Activated T-cell treated with anti-CD3 and anti-CD28 coated beads, Interleukin-2, amount 50 U/mL, for 24 hours (primary cell): ENCODE measurements around the gene TPSD1.
"Not testable (repeated sequence)": the region's sequence is repeated elsewhere in the genome, so short reads cannot be mapped to it uniquely, and the experiment has no call there.

ENCODE experiments used
- DNase-seq: peaks from one replicate; pipeline ENCODE4 v3.0.0-alpha.2; 2020
- H3K27ac Mint-ChIP-seq: 2 replicates; pipeline ENCODE4 v1.8.0; 2020; ENCODE audit warnings: mild to moderate bottlenecking, mixed read lengths
- H3K27me3 Mint-ChIP-seq: 2 replicates; pipeline ENCODE4 v1.8.0; 2020; ENCODE audit warnings: mixed read lengths
- H3K36me3 Mint-ChIP-seq: 2 replicates; pipeline ENCODE4 v1.8.0; 2020; ENCODE audit warnings: low read depth, mixed read lengths
- H3K4me1 Mint-ChIP-seq: 2 replicates; pipeline ENCODE4 v1.8.0; 2020; ENCODE audit warnings: low read depth, mixed read lengths
- H3K4me3 Mint-ChIP-seq: 2 replicates; pipeline ENCODE4 v1.8.0; 2020; ENCODE audit warnings: mild to moderate bottlenecking, moderate library complexity, mixed read lengths
- H3K9me3 Mint-ChIP-seq: 2 replicates; pipeline ENCODE4 v1.8.0; 2020; ENCODE audit warnings: mixed read lengths

Gene TPSD1

DNA sequence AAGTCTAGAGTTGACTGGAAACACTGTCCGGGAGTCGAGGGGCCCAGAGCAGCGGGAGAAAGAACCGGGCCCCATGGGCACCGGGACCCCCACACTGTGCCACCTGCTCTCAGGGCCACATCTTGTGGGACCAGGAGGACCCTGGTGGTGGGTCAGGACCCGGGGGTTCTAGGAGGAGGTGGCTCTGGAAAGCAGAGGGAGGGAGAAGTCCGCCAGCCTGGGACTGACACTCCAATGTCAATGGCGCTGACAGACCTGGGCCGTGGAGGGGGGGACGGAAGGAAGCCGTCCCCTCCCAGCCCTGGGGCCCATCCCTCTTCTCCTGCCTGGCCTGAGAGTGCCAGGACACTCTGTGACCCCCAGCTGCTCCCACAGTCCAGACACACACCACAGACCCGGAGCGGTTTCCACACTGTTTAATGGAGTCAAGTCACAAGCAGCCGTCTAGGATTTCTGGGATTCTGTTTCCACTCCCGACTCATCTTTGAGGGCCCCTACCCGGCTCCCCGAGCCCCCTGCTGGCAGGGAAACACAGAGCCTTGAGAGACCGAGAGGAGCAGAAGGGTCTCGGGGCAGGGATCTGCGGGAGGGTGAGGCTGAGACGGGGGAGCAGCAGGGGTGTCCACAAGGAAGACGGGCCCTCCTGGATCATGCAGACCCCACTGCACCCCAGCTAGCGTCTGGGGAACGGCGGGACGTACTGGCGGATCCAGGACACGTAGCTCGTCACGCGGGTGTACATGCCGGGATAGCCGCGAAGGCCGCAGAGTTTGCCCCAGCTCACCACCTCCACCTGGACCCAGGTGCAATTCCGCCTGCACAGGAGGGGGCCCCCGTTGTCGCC lies 30.0 kb downstream of the TPSD1 start:
- Mint-ChIP-seq H3K27ac (no peak overlapping the region), H3K9me3 (no peaks in the 10 kb centered on the region), H3K4me1 (peaks cover 2% of the 10 kb centered on the region), H3K4me3 (no peak overlapping the region), H3K27me3 (peaks cover 39% of the 10 kb centered on the region), H3K36me3 (no peaks in the 10 kb centered on the region)
- DNase-seq, result no peak

DNA sequence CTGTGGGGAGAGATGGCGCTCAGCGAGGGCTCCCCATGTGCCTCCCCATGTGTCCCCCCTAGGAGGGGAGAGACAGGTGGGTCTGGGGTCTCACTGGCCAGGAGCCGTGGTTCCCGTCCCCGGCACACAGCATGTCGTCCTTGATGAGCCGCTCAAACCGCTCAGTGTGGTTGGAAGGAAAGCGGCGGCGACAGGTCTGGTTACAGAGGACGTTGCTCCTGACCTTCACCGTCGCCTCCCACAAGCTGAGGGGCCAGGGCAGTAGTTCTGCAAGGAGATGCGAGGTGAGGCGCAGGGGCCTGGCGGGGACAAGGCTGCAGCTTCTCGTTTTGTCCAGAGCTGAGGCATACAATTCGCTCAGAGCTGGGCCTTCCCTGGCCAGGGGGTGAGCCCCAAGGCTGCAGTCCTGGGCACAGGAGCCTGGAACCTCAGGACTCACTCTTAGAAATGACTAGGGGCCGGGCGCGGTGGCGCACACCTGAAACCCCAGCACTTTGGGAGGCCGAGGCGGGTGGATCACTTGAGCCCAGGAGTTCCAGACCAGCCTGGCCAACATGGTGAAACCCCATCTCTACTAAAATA lies 30.7 kb downstream of the TPSD1 start:
- Mint-ChIP-seq H3K9me3 (no peaks in the 10 kb centered on the region), H3K4me3 (no peak overlapping the region), H3K27me3 (peaks cover 46% of the 10 kb centered on the region), H3K27ac (no peak overlapping the region), H3K36me3 (no peaks in the 10 kb centered on the region), H3K4me1 (peaks cover 2% of the 10 kb centered on the region)
- no peak for DNase-seq

DNA sequence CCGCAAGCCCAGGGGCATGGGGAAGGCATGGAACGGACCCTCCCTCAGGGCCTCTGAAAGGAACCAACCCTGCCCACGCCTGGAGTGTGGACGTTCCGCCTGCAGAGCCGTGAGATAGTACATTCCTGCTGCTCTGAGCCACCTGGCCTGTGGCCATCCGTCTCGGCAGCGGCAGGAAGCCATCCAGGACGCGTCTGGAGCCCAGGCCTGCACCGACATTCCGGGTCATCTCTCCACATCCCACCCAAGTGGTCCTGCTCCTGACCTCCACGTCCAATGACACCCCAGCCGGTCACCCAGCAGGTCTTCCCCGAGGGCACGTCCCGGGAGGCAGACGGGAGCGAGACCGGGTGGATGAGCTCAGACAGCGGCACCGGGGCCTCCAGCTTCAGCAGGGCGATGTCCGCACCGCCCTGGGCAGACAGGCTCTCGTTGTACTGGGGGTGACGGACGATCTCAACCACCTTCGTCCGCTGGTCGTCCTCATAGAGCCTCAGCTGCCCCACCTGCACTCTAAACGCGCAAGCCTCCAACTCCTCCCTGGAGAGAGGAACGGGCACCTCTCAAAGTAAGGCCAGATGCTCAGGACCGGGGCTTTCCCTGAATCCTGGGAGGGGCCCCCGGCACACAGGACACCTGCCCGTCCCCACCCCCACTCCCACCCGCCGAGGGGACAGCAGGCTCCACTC lies 32.3 kb downstream of the TPSD1 start:
- Mint-ChIP-seq H3K27ac (no peak overlapping the region), H3K36me3 (no peaks in the 10 kb centered on the region), H3K9me3 (no peaks in the 10 kb centered on the region), H3K4me1 (peaks cover 2% of the 10 kb centered on the region), H3K4me3 (no peak overlapping the region), H3K27me3 (peaks cover 55% of the 10 kb centered on the region)
- DNase-seq, result no peak

DNA sequence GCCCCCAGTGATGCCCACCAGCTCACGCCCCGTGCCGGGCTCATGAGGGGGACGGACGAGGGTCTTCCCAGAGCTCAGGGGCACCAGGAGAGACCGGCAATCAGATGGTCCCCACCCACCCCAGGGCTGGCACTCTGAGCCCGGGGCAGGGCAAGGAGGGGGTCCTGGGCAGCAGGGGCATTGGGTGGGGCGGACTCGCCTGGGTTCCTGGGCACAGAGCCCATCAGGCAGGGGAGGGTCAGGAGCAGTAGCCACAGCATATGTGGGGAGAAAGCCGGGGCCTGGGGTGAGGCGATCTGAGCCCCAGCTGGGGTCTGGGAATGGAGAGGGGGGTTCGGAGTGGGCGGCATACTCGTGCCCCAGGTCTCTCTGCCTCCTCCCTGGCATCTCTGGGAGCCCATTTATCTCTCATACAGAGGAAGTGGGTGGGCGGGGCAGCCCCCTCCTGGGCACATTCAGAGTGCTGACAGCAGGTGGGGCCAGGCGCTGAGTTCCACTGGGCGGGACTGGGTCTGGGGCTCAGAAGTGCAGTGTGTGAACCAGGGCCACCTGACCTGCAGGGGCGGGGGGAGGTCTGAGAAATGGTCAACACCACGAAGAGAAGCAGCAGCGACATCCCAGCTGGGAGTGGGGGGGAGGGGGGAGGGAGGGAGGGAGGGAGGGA lies 33.1 kb downstream of the TPSD1 start:
- Mint-ChIP-seq H3K27me3 (peaks cover 58% of the 10 kb centered on the region), H3K27ac (no peak overlapping the region), H3K9me3 (no peaks in the 10 kb centered on the region), H3K36me3 (no peaks in the 10 kb centered on the region), H3K4me3 (no peak overlapping the region), H3K4me1 (peaks cover 2% of the 10 kb centered on the region)
- no peak for DNase-seq

DNA sequence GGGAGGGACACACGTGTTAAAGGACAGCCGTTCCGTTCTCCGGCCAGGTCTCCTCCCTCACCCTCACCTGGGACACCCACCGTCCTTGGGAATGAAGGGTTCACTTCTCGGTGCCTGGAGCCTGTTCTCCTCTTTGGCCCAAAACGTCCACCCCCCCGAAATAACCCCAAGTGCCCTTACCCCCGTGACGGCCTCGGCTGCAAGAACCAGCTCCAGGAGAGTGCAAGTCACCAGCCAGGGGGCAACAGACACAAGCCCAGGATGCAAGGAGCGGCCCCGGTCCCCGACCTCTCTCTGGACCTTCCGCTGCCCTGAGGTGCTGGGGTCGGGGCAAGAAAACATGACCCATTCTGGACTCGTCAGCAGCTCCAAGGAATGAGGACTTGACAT lies 33.6 kb downstream of the TPSD1 start:
- peaks cover 63% of the 10 kb centered on the region for H3K27me3 Mint-ChIP-seq
- no peaks in the 10 kb centered on the region for H3K36me3 Mint-ChIP-seq
- no peaks in the 10 kb centered on the region for H3K9me3 Mint-ChIP-seq
- H3K4me3 Mint-ChIP-seq, result no peak overlapping the region
- H3K4me1 Mint-ChIP-seq, result peaks cover 2% of the 10 kb centered on the region
- H3K27ac Mint-ChIP-seq, result no peak overlapping the region
- DNase-seq, result no peak

DNA sequence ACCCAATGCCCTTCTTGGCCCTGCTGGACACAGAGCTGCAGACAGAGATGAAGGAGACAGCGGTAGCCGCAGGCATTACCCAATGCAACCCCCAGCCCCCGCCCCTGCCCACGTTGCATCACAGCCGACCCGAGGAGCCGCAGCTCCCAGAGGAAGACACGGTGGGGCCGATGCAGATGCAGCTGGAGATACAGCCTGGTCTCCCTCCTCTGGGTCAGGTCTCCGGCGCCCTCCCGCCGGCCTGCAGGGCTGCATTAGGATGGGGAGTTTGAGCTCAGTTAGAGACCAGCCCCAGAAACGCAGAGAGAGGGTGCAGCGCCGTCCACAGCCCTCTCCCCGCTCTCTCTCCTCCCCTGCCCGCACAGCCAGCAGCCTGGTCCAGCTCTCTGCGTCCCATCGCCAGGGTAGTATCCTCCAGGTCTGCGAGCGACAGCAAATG lies 34.2 kb downstream of the TPSD1 start:
- no peak overlapping the region for H3K27ac Mint-ChIP-seq
- no peak for DNase-seq
- H3K27me3 Mint-ChIP-seq, result peaks cover 64% of the 10 kb centered on the region
- H3K4me1 Mint-ChIP-seq, result peaks cover 2% of the 10 kb centered on the region
- no peak overlapping the region for H3K4me3 Mint-ChIP-seq
- no peaks in the 10 kb centered on the region for H3K9me3 Mint-ChIP-seq
- no peaks in the 10 kb centered on the region for H3K36me3 Mint-ChIP-seq

DNA sequence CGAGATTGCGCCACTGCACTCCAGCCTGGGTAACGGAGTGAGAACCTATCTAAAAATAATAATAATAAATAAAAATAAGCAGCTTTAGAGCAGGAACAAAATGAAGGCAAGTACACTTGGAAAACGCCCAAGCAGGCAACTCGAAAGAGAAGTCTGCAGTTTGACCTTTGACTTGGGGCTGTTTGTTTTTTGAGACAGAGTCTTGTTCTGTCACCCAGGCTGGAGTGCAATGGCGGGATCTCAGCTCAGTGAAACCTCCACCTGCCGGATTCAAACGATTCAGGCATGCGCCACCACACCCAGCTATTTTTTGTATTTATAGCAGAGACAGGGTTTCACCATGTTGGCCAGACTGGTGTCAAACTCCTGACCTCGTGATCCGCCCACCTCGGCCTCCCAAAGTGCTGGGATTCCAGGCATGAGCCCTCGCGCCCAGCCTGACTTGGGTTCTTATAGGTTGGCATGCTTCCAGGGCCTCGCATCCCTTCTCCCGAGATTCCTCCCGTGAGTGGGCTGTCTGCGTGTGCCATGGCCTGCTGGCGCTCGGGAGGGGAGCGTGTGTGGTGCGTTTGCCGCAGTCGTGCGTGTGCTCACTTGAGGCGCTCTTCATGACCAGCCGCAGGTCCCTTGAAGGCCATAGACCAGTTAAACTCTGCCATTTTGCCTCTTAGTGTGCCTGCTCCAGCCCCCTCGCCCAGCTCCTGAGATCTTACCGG lies 35.1 kb downstream of the TPSD1 start:
- Mint-ChIP-seq H3K36me3 (no peaks in the 10 kb centered on the region), H3K9me3 (no peaks in the 10 kb centered on the region), H3K27me3 (peaks cover 65% of the 10 kb centered on the region), H3K4me3 (no peak overlapping the region), H3K27ac (no peak overlapping the region), H3K4me1 (peaks cover 2% of the 10 kb centered on the region)
- no peak for DNase-seq

DNA sequence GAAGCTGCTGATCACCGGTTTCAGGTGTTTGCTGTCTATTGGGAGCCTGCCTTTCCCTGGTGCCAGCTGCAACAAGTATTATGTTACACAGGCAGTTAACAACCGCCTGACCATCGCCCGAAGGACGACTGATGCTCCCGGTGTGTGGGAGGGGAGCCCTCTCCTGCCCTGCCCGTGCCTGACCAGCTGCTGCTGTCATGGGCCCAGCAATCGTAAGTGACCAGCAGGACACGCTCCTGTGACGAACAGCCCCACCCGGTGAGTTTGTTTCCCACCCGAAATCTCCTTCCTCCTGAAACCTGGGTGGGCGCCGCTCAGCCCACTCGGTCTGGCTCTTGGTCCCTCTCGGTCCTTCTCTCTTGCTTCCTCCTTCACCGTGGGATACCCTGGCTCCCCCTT lies 35.7 kb downstream of the TPSD1 start:
- no peak overlapping the region for H3K4me3 Mint-ChIP-seq
- DNase-seq, result no peak
- H3K4me1 Mint-ChIP-seq, result peaks cover 2% of the 10 kb centered on the region
- H3K27me3 Mint-ChIP-seq, result peaks cover 60% of the 10 kb centered on the region
- no peaks in the 10 kb centered on the region for H3K36me3 Mint-ChIP-seq
- no peak overlapping the region for H3K27ac Mint-ChIP-seq
- no peaks in the 10 kb centered on the region for H3K9me3 Mint-ChIP-seq

DNA sequence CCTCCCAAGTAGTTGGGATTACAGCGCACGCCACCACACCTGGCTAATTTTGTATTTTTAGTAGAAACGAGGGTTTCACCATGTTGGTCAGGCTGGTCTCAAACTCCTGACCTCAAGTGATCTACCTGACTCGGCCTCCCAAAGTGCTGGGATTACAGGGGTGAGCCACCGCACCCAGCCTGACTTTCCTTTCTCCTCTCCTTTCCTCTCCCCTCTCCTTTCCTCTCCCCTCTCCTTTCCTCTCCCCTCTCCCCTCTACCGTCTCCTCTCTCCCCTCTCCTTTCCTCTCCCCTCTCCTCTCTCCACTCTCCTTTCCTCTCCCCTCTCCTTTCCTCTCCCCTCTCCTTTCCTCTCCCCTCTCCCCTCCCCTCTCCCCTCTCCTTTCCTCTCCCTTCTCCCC lies 36.3 kb downstream of the TPSD1 start:
- not testable (repeated sequence) for H3K4me3 Mint-ChIP-seq, H3K9me3 Mint-ChIP-seq, DNase-seq, H3K4me1 Mint-ChIP-seq, H3K27ac Mint-ChIP-seq, H3K36me3 Mint-ChIP-seq
- H3K27me3 Mint-ChIP-seq, result peaks cover 65% of the 10 kb centered on the region

DNA sequence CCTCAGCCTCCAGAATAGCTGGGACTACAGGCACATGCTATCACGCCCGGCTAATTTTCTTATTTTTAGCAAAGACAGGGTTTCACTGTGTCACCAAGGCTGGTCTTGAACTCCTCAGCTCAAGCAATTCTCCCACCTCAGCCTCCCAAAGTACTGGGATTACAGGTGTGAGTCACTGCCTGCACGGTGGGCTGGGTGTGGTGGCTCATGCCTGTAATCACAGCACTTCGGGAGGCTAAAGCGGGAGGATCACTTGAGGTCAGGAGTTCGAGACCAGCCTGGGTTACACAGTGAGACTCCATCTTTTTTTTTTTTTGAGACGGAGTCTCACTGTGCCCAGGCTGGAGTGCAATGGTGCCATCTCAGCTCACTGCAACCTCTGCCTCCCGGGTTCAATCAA lies 36.9 kb downstream of the TPSD1 start:
- not testable (repeated sequence) for H3K9me3 Mint-ChIP-seq, H3K4me3 Mint-ChIP-seq, H3K4me1 Mint-ChIP-seq, H3K36me3 Mint-ChIP-seq, DNase-seq, H3K27ac Mint-ChIP-seq
- H3K27me3 Mint-ChIP-seq, result peaks cover 63% of the 10 kb centered on the region

DNA sequence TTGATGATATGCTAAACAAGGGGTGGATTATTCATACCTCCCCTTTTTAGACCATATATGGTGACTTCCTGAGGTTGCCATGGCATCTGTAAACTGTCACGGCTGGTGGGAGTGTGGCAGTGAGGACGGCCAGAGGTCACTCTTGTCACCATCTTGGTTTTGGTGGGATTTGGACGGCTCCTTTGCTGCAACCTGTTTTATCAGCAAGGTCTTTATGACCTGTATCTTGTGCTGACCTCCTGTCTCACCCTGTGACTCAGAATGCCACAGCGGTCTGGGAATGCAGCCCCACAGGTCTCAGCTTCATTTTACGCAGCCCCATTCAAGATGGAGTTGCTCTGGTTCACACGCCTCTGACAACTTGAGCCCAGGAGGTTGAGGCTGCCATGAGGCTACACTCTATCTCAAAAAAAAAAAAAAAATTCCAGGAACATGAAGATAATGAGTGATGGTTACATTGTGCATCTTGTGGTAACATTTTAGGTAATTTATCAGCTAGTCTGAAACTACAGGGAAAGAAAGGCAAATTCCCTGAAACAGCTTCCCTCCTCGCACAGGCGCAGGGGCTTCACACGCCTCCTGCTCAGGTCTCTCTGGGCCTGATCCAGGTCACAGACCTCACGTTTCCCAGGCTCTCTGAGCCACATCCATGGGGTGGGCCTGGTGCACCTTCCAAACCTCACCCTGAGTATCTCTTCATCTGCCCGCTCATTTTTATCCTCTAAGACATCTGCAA lies 38.2 kb downstream of the TPSD1 start:
- Mint-ChIP-seq H3K4me1 (peaks cover 9% of the 10 kb centered on the region), H3K27ac (no peak overlapping the region), H3K9me3 (no peaks in the 10 kb centered on the region), H3K4me3 (no peak overlapping the region), H3K27me3 (peaks cover 60% of the 10 kb centered on the region), H3K36me3 (no peaks in the 10 kb centered on the region)
- no peak for DNase-seq

DNA sequence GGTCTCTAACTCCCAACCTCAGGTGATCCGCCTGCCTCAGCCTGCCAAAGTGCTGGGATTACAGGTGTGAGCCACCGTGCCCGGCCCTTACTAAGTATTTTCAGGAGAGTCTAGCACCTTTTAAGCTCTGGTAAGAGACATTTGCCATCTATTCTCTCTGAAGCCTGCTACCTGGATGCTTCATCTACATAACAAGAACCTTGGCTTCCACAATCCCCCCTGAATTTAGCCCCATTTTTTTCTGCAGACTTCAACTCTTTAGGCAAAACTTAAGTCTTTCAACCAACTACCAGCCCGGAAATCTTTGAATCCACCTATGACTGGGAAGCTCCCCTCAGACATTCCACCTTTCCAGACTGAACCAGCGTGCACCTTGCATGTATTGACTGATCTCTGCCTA lies 39.6 kb downstream of the TPSD1 start:
- no peak for DNase-seq
- peaks cover 50% of the 10 kb centered on the region for H3K27me3 Mint-ChIP-seq
- no peak overlapping the region for H3K4me3 Mint-ChIP-seq
- no peaks in the 10 kb centered on the region for H3K9me3 Mint-ChIP-seq
- no peaks in the 10 kb centered on the region for H3K36me3 Mint-ChIP-seq
- no peak overlapping the region for H3K27ac Mint-ChIP-seq
- peaks cover 7% of the 10 kb centered on the region for H3K4me1 Mint-ChIP-seq

DNA sequence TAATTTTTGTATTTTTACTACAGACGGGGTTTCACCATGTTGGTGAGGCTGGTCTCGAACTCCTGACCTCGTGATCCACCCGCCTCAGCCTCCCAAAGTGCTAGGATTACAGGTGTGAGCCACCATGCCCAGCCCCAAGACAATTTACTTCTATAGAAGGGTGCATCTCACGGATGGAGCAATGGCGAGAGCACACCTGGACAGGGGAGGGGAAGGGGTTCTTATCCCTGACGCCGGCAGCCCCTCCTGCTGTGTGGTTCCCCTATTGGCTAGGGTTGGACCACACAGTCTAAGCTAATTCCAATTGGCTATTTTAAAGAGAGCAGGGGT lies 40.8 kb downstream of the TPSD1 start:
- H3K36me3 Mint-ChIP-seq, H3K4me3 Mint-ChIP-seq, H3K9me3 Mint-ChIP-seq, DNase-seq, H3K4me1 Mint-ChIP-seq: not testable (repeated sequence)
- Mint-ChIP-seq H3K27ac (peak overlapping the region; percentile 31), H3K27me3 (peaks cover 40% of the 10 kb centered on the region)
